ENCODE data around the gene CTU2. TPM values are rescaled to one million over a fixed set of nuclear protein-coding genes. Genes with fewer than 3 reads are reported as not detected.

Gene CTU2
- total and polyA plus RNA-seq, 2 donors from 2014 or later: 11.1 to 18.8 TPM

DNA sequence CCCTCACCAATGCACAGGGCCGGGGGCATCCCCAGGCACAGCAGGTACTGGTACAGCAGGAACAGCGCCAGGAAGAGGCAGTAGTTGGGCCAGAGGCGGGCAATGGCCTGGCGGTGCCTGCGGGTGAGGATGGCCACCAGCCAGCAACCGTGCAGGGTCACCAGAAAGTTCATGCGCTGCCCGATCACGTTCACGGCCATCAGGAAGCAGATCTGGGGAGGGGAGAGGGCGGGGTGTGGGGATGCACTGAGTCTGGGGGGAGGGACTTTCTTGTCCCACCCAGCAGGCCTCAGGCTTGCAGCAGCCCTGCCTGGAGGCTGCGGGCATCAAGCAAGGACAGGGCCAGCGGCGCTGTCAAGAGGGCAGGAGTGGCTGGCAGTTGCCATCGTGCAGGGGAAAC, 25.4 kb downstream of the CTU2 start:
- DNase-seq (no peak), FAIRE-seq (no peak)
- Histone ChIP-seq H3K36me3 (ENCODE audit: control insufficient read depth in 2 of 3, insufficient read depth in 3 of 3, low read length in 3 of 3) (peaks cover 0 to 19% (median 18%) of the 10 kb centered on the region in 3 donors), H3K27me3 (ENCODE audit: control insufficient read depth, insufficient read depth, low read length) (no peaks in the 10 kb centered on the region), H3K27ac (ENCODE audit: low read depth in 2 of 2, low read length in 2 of 2) (no peak overlapping the region), H3K9ac (ENCODE audit: low read length in 3 of 3) (no peak overlapping the region), H3K4me3 (ENCODE audit: low read length in 3 of 3) (no peak overlapping the region), H3K4me1 (ENCODE audit: control insufficient read depth in 2 of 3, insufficient read depth in 2 of 3, low read depth in 1 of 3, low read length in 3 of 3) (no peaks in the 10 kb centered on the region), H3K9me3 (ENCODE audit: control insufficient read depth in 2 of 3, insufficient read depth in 1 of 3, low read length in 3 of 3) (no peaks in the 10 kb centered on the region)
- TF ChIP-seq CTCF (IDR thresholded peaks at IDR 0.05; ENCODE audit: borderline replicate concordance, extremely low read depth, insufficient read depth): no peak
- intact Hi-C loops (cut with DNase I): no loop called here

DNA sequence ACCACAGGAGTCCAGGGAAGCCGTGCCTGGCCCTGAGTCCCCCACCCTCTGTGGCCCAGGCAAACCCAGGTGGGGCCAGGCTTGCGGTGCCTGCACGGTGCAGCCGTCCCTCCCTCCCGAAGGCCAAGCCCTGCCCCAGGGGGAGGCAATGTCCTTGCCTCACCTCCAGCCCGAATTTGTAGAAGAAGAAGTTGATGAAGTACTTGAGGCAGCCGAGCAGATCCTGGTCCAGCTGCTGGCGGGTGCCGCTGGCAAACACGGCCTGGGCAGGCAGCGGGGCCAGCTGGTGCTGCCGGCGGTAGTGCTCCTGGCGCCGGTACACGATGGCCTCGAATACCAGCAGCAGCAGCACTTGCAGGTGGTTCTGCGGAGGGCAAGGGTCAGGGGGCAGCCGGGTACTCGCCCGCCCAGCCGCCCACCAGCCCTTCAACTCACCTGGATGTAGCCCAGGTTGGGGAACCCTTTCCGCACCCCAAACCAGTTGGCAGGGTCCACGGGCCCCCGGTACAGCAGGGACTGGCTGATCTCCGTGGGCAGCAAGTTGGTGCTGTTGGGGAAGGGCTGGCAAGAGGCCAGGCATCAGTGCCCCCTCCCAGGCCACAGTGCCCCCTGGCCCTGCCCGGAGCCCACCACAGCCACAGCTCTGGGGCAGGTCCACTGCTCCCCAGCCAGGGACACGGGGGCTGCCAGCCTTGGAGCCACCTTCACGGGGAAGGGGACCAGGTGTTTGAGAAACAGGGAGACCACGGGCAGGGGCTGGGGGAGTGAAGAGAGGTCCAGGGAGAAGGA, 26.1 kb downstream of the CTU2 start:
- no peak for TF ChIP-seq CTCF (IDR thresholded peaks at IDR 0.05; ENCODE audit: borderline replicate concordance, extremely low read depth, insufficient read depth)
- no peaks in the 10 kb centered on the region for H3K9me3 ChIP-seq (ENCODE audit: control insufficient read depth in 2 of 3, insufficient read depth in 1 of 3, low read length in 3 of 3)
- H3K27me3 ChIP-seq (ENCODE audit: control insufficient read depth, insufficient read depth, low read length): no peaks in the 10 kb centered on the region
- H3K27ac ChIP-seq (ENCODE audit: low read depth in 2 of 2, low read length in 2 of 2): no peak overlapping the region
- FAIRE-seq (no peak), DNase-seq (no peak)
- H3K9ac ChIP-seq (ENCODE audit: low read length in 3 of 3): no peak overlapping the region
- intact Hi-C loops (cut with DNase I): no loop called here
- no peaks in the 10 kb centered on the region for H3K4me1 ChIP-seq (ENCODE audit: control insufficient read depth in 2 of 3, insufficient read depth in 2 of 3, low read depth in 1 of 3, low read length in 3 of 3)
- H3K36me3 ChIP-seq (ENCODE audit: control insufficient read depth in 2 of 3, insufficient read depth in 3 of 3, low read length in 3 of 3): peaks cover 0 to 19% (median 18%) of the 10 kb centered on the region in 3 donors
- H3K4me3 ChIP-seq (ENCODE audit: low read length in 3 of 3): no peak overlapping the region

DNA sequence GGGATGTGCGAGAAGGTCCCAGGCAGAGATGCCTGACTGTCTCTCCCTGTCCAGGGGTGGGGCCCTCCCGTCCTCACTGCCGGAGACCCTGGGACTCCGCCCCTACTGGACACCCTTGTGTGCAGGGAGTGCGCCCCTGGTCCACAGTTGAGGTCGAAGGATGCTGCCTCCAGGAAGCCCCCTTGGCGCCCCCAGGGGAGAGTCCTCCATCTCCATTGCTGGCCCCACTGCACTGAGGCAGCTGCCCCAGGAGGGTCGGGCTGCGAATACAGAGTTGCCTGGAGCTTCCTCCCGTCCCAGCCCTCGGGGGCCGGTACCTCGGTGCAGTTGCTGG, 26.6 kb downstream of the CTU2 start:
- Histone ChIP-seq H3K27ac (ENCODE audit: low read depth in 2 of 2, low read length in 2 of 2) (no peak overlapping the region), H3K4me3 (ENCODE audit: low read length in 3 of 3) (no peak overlapping the region), H3K4me1 (ENCODE audit: control insufficient read depth in 2 of 3, insufficient read depth in 2 of 3, low read depth in 1 of 3, low read length in 3 of 3) (no peaks in the 10 kb centered on the region), H3K36me3 (ENCODE audit: control insufficient read depth in 2 of 3, insufficient read depth in 3 of 3, low read length in 3 of 3) (peaks cover 0 to 19% (median 18%) of the 10 kb centered on the region in 3 donors), H3K27me3 (ENCODE audit: control insufficient read depth, insufficient read depth, low read length) (no peaks in the 10 kb centered on the region), H3K9ac (ENCODE audit: low read length in 3 of 3) (no peak overlapping the region), H3K9me3 (ENCODE audit: control insufficient read depth in 2 of 3, insufficient read depth in 1 of 3, low read length in 3 of 3) (no peaks in the 10 kb centered on the region)
- no peak for TF ChIP-seq CTCF (IDR thresholded peaks at IDR 0.05; ENCODE audit: borderline replicate concordance, extremely low read depth, insufficient read depth)
- intact Hi-C loops (cut with DNase I): no loop called here
- DNase-seq (no peak), FAIRE-seq (no peak)

Data from kidney (tissue), 14 donors.